H9 (cell line): ENCODE data around the gene YTHDC2. TPM values are rescaled to one million over a fixed set of nuclear protein-coding genes. Genes with fewer than 3 reads are reported as not detected.

ENCODE experiments used
- DNase-seq: peaks from one replicate; pipeline ENCODE4 v3.0.0-alpha.2; 2017
- H2AFZ ChIP-seq: one replicate; pipeline ENCODE4 v1.6.1; 2013; ENCODE audit warnings: mild to moderate bottlenecking, low read length, control low read depth, moderate library complexity
- H2AK5ac ChIP-seq: 2 replicates; pipeline ENCODE4 v1.6.1; 2013; ENCODE audit warnings: low read length, control low read depth, mixed read lengths; ENCODE audit not compliant: insufficient read length
- H2BK120ac ChIP-seq: one replicate; pipeline ENCODE4 v1.6.1; 2013; ENCODE audit warnings: low read depth, mild to moderate bottlenecking, low read length, control low read depth, inconsistent platforms; ENCODE audit not compliant: poor library complexity, severe bottlenecking
- H2BK12ac ChIP-seq: 2 replicates; pipeline ENCODE4 v1.6.1; 2013; ENCODE audit warnings: low read length, control low read depth, mixed read lengths, low read depth; ENCODE audit not compliant: insufficient read length
- H2BK15ac ChIP-seq: 2 replicates; pipeline ENCODE4 v1.6.1; 2013; ENCODE audit warnings: low read depth, low read length, control low read depth
- H2BK20ac ChIP-seq: one replicate; pipeline ENCODE4 v1.6.1; 2013; ENCODE audit warnings: low read depth, mild to moderate bottlenecking, low read length, control low read depth, inconsistent platforms; ENCODE audit not compliant: poor library complexity, severe bottlenecking
- H2BK5ac ChIP-seq: 2 replicates; pipeline ENCODE4 v1.6.1; 2013; ENCODE audit warnings: low read length, control low read depth, mixed read lengths; ENCODE audit not compliant: insufficient read length
- H3K14ac ChIP-seq: 2 replicates; pipeline ENCODE4 v1.6.1; 2013; ENCODE audit warnings: low read length, control low read depth; ENCODE audit not compliant: insufficient read depth
- H3K18ac ChIP-seq: 2 replicates; pipeline ENCODE4 v1.6.1; 2013; ENCODE audit warnings: low read depth, mild to moderate bottlenecking, mixed read lengths, low read length, control low read depth; ENCODE audit not compliant: insufficient read length
- H3K23ac ChIP-seq: 2 replicates; pipeline ENCODE4 v1.6.1; 2013; ENCODE audit warnings: low read length, control low read depth, mixed read lengths, low read depth; ENCODE audit not compliant: insufficient read length
- H3K23me2 ChIP-seq: 2 replicates; pipeline ENCODE4 v1.6.1; 2013; ENCODE audit warnings: low read depth, mild to moderate bottlenecking, mixed read lengths, low read length, control low read depth; ENCODE audit not compliant: insufficient read length, poor library complexity, severe bottlenecking
- H3K27ac ChIP-seq: 2 replicates; pipeline ENCODE4 v1.5.1; 2013; ENCODE audit warnings: low read length, control low read depth, mixed read lengths, low read depth; ENCODE audit not compliant: insufficient read length
- H3K27me3 ChIP-seq: 2 replicates; pipeline ENCODE4 v1.6.1; 2013; ENCODE audit warnings: low read length, control low read depth, inconsistent platforms; ENCODE audit not compliant: insufficient read depth
- H3K4ac ChIP-seq: 2 replicates; pipeline ENCODE4 v1.6.1; 2013; ENCODE audit warnings: low read depth, mild to moderate bottlenecking, control low read depth, inconsistent platforms, low read length, moderate library complexity
- H3K4me1 ChIP-seq: 2 replicates; pipeline ENCODE4 v1.6.1; 2013; ENCODE audit warnings: low read length, control low read depth, inconsistent platforms; ENCODE audit not compliant: insufficient read depth
- H3K4me2 ChIP-seq: 2 replicates; pipeline ENCODE4 v1.6.1; 2013; ENCODE audit warnings: low read length, control low read depth, mixed read lengths; ENCODE audit not compliant: insufficient read length, insufficient read depth
- H3K56ac ChIP-seq: 2 replicates; pipeline ENCODE4 v1.6.1; 2013; ENCODE audit warnings: low read depth, mild to moderate bottlenecking, mixed read lengths, low read length, control low read depth; ENCODE audit not compliant: insufficient read length
- H3K79me1 ChIP-seq: 2 replicates; pipeline ENCODE4 v1.6.1; 2013; ENCODE audit warnings: low read depth, mild to moderate bottlenecking, moderate library complexity, low read length, control low read depth, inconsistent platforms; ENCODE audit not compliant: insufficient read depth, poor library complexity, severe bottlenecking
- H3K79me2 ChIP-seq: 2 replicates; pipeline ENCODE4 v1.6.1; 2013; ENCODE audit warnings: low read length, control low read depth, inconsistent platforms; ENCODE audit not compliant: insufficient read depth
- H3K9ac ChIP-seq: 2 replicates; pipeline ENCODE4 v1.6.1; 2013; ENCODE audit warnings: low read length, control low read depth, mixed read lengths; ENCODE audit not compliant: insufficient read length; ENCODE audit errors: extremely low read depth
- H3K9me3 ChIP-seq: one replicate; pipeline ENCODE4 v1.6.1; 2013; ENCODE audit warnings: low read depth, low read length, inconsistent platforms; ENCODE audit not compliant: control insufficient read depth
- H3T11ph ChIP-seq: one replicate; pipeline ENCODE4 v1.6.1; 2013; ENCODE audit warnings: mild to moderate bottlenecking, low read length, control low read depth, inconsistent platforms
- H4K20me1 ChIP-seq: one replicate; pipeline ENCODE4 v1.6.1; 2013; ENCODE audit not compliant: control insufficient read depth, insufficient read length, insufficient read depth
- H4K5ac ChIP-seq: 2 replicates; pipeline ENCODE4 v1.6.1; 2013; ENCODE audit warnings: low read depth, mild to moderate bottlenecking, mixed read lengths, low read length, control low read depth; ENCODE audit not compliant: insufficient read length
- H4K8ac ChIP-seq: replicated peaks from 2 replicates; pipeline ENCODE4 v1.6.1; 2013; ENCODE audit warnings: low read length, control low read depth, mixed read lengths, low read depth; ENCODE audit not compliant: insufficient read length
- H4K91ac ChIP-seq: 2 replicates; pipeline ENCODE4 v1.6.1; 2013; ENCODE audit warnings: low read depth, mild to moderate bottlenecking, moderate library complexity, mixed read lengths, low read length, control low read depth; ENCODE audit not compliant: insufficient read length
- H3K27ac Mint-ChIP-seq, 3 experiments: 2 replicates in 2 of 3; 3 replicates in 1 of 3; pipeline ENCODE4 v1.8.0; 2020 to 2021; ENCODE audit warnings: mixed read lengths in 3 of 3, mild to moderate bottlenecking in 1 of 3, moderate library complexity in 1 of 3
- H3K27me3 Mint-ChIP-seq: 2 replicates; pipeline ENCODE4 v1.8.0; 2021; ENCODE audit warnings: low read depth, mild to moderate bottlenecking, moderate library complexity, mixed read lengths
- H3K36me3 Mint-ChIP-seq, 3 experiments: 2 replicates in 2 of 3; 3 replicates in 1 of 3; pipeline ENCODE4 v1.8.0; 2020 to 2021; ENCODE audit warnings: low read depth in 3 of 3, mixed read lengths in 3 of 3; ENCODE audit not compliant: insufficient read depth in 1 of 3
- H3K4me1 Mint-ChIP-seq, 2 experiments: 2 replicates each; pipeline ENCODE4 v1.8.0; 2020; ENCODE audit warnings: mixed read lengths in 2 of 2
- H3K4me3 Mint-ChIP-seq, 2 experiments: 2 replicates in 1 of 2; 3 replicates in 1 of 2; pipeline ENCODE4 v1.8.0; 2020 to 2021; ENCODE audit warnings: mild to moderate bottlenecking in 2 of 2, mixed read lengths in 2 of 2, moderate library complexity in 1 of 2
- H3K9me3 Mint-ChIP-seq, 2 experiments: 2 replicates in 1 of 2; 3 replicates in 1 of 2; pipeline ENCODE4 v1.8.0; 2020; ENCODE audit warnings: mild to moderate bottlenecking in 2 of 2, mixed read lengths in 2 of 2, moderate library complexity in 1 of 2
- CTCF ChIP-seq: fragments of 200-600 bp; sonication (generic); conservative IDR thresholded peaks from 3 replicates; pipeline ENCODE4 v1.8.0; 2021; ENCODE audit warnings: antibody characterized with exemption, mild to moderate bottlenecking
- WGBS: extraction: QIAGEN DNeasy Blood & Tissue Kit; methylation state at CpG from one replicate; pipeline ENCODE4 v1.1.7; 2013; ENCODE audit warnings: missing lambda C conversion rate, low lambda C conversion rate, mixed read lengths; ENCODE audit not compliant: insufficient read length; ENCODE audit errors: extremely low coverage; 5-methylcytosine and 5-hydroxymethylcytosine counted together
- total RNA-seq: library from RNA; stranded (reverse); gene quantifications from 2 replicates; pipeline ENCODE4 v1.2.1, GENCODE V29; 2021

The YTHDC2 gene
- total RNA-seq, 1 experiment from 2014 or later: 22.5 TPM

DNA sequence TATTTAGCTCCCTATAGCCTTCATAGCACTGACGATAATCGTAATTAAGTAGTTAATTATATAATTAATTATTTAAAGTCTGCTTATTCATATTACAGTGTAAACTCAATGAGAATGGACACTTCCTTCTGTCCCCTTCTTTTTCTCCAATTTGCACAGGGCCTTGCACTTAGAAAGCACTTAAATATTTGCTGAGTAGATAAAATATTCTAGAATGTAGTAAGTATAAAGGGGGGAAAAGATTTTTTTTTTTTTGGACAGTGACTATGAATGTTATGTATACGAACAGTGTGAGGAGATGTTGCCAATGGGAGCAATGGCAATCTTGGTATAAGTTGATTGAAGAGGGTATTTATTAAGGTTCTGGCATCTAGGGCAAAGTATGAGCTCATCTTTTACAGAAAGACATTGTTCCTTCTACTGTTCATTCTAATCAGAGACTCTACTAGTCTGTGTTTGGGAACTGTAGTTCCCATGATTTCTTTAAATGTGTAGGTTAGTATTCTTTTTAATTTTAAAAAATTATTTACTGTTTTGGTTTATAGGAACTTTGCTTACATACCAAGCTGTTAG lies 49.4 kb downstream of the YTHDC2 start:
- Histone ChIP-seq H4K91ac (no peak overlapping the region), H3K14ac (no peak overlapping the region), H3K23ac (no peak overlapping the region), H3K18ac (no peak overlapping the region), H4K8ac (no peak overlapping the region), H3K79me1 (no peaks in the 10 kb centered on the region), H2BK12ac (no peak overlapping the region), H3K79me2 (no peaks in the 10 kb centered on the region), H2BK5ac (no peak overlapping the region), H3K27ac (no peak overlapping the region), H3K56ac (no peak overlapping the region), H3T11ph (no peak overlapping the region), H3K9ac (no peak overlapping the region), H2BK15ac (no peak overlapping the region), H2AK5ac (no peak overlapping the region), H3K9me3 (no peaks in the 10 kb centered on the region), H2BK20ac (no peak overlapping the region), H2AFZ (no peak overlapping the region), H3K4me2 (no peak overlapping the region), H3K4me1 (no peaks in the 10 kb centered on the region), H3K23me2 (no peaks in the 10 kb centered on the region), H3K4ac (no peak overlapping the region), H2BK120ac (no peak overlapping the region), H4K5ac (no peak overlapping the region), H3K27me3 (no peaks in the 10 kb centered on the region), H4K20me1 (no peaks in the 10 kb centered on the region)
- Mint-ChIP-seq H3K27me3 (no peaks in the 10 kb centered on the region), H3K36me3 (peaks cover 2 to 37% (median 33%) of the 10 kb centered on the region in 3 experiments; a peak in 6 of 7 replicates), H3K4me1 (no peaks in the 10 kb centered on the region), H3K9me3 (no peaks in the 10 kb centered on the region), H3K27ac (no peak overlapping the region), H3K4me3 (no peak overlapping the region)
- TF ChIP-seq CTCF: no peak
- no CpG with 5 or more reads among the region's 3 CpGs for WGBS
- DNase-seq: no peak
